Ishikawa (cell line): ENCODE results near the gene NXPH2.

ENCODE experiments used
- CEBPB ChIP-seq: IDR thresholded peaks from 2 replicates; pipeline ENCODE4 v1.6.1; 2012
- CREB1 ChIP-seq: IDR thresholded peaks from 2 replicates; pipeline ENCODE4 v1.6.1; 2012; ENCODE audit warnings: low read depth
- EGR1 ChIP-seq: IDR thresholded peaks from 2 replicates; pipeline ENCODE4 v1.6.1; 2012
- EP300 ChIP-seq: IDR thresholded peaks from 2 replicates; pipeline ENCODE4 v1.6.1; 2012; ENCODE audit warnings: borderline replicate concordance
- FOXM1 ChIP-seq: IDR thresholded peaks from 2 replicates; pipeline ENCODE4 v1.6.1; 2012; ENCODE audit warnings: low read depth, borderline replicate concordance
- NFIC ChIP-seq: IDR thresholded peaks from 2 replicates; pipeline ENCODE4 v1.6.1; 2012
- RAD21 ChIP-seq: IDR thresholded peaks from 2 replicates; pipeline ENCODE4 v1.6.1; 2012; ENCODE audit warnings: low read depth
- TAF1 ChIP-seq: IDR thresholded peaks from 2 replicates; pipeline ENCODE4 v1.6.1; 2012; ENCODE audit warnings: low read depth, mild to moderate bottlenecking
- TCF12 ChIP-seq: IDR thresholded peaks from 2 replicates; pipeline ENCODE4 v1.6.1; 2012; ENCODE audit warnings: low read depth
- TEAD4 ChIP-seq: IDR thresholded peaks from 2 replicates; pipeline ENCODE4 v1.6.1; 2012
- YY1 ChIP-seq: IDR thresholded peaks from 2 replicates; pipeline ENCODE4 v1.6.1; 2012; ENCODE audit warnings: low read depth
- ZBTB7A ChIP-seq: IDR thresholded peaks from 2 replicates; pipeline ENCODE4 v1.6.1; 2012; ENCODE audit warnings: low read depth
- TF ChIP-seq, protein P1 (sequence below): IDR thresholded peaks from 2 replicates; pipeline ENCODE4 v1.6.1; 2012; ENCODE audit warnings: low read depth, mild to moderate bottlenecking
- TF ChIP-seq, protein P2 (sequence below): IDR thresholded peaks from 2 replicates; pipeline ENCODE4 v1.6.1; 2012
- TF ChIP-seq, protein P3 (sequence below): IDR thresholded peaks from 2 replicates; pipeline ENCODE4 v1.6.1; 2012

The NXPH2 gene

DNA sequence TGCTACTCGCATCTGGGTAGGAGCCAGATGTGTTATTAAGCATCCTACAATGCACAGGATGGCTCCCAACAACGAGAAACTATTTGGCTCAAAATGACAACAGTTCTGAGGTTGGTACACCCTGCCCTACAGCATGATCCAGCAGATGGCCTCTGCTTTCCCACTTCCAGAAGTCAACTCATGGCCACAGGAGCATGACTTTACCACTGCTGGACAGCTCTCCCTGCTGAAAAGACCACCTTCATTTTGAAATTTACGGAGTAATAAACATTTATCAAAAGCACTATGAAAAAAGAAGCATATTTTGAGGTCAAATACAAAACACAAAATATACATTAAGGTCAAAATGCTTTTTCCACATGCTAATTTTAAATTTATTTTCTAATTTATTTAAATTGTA, 13.7 kb downstream of the NXPH2 start:
- no peak for TF ChIP-seq TAF1
- TF ChIP-seq, protein P1, sequence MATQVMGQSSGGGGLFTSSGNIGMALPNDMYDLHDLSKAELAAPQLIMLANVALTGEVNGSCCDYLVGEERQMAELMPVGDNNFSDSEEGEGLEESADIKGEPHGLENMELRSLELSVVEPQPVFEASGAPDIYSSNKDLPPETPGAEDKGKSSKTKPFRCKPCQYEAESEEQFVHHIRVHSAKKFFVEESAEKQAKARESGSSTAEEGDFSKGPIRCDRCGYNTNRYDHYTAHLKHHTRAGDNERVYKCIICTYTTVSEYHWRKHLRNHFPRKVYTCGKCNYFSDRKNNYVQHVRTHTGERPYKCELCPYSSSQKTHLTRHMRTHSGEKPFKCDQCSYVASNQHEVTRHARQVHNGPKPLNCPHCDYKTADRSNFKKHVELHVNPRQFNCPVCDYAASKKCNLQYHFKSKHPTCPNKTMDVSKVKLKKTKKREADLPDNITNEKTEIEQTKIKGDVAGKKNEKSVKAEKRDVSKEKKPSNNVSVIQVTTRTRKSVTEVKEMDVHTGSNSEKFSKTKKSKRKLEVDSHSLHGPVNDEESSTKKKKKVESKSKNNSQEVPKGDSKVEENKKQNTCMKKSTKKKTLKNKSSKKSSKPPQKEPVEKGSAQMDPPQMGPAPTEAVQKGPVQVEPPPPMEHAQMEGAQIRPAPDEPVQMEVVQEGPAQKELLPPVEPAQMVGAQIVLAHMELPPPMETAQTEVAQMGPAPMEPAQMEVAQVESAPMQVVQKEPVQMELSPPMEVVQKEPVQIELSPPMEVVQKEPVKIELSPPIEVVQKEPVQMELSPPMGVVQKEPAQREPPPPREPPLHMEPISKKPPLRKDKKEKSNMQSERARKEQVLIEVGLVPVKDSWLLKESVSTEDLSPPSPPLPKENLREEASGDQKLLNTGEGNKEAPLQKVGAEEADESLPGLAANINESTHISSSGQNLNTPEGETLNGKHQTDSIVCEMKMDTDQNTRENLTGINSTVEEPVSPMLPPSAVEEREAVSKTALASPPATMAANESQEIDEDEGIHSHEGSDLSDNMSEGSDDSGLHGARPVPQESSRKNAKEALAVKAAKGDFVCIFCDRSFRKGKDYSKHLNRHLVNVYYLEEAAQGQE, result peak; percentile 58; the same call in 1 of the 2 replicates

DNA sequence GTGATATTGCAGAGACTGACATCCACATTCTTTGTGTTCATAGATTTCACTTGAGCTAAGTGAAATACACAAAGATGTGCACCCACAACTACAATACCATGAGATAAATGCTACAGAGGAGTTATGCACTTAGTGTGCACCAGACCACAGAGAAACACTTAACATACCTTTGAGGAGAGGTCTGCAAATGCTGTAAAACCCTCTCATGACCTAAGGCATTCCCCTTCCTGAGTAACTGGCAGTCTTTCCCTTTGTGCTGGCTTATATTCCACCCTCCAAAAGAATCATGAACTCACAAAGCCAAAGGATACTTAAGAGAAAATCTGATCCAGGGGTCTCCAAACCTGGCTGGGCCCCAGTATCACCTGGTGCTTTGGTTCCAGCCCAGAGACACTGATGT, 16.2 kb downstream of the NXPH2 start:
- TF ChIP-seq ZBTB7A (no peak), NFIC (no peak), CREB1 (no peak)
- TF ChIP-seq, protein P1, result no peak

DNA sequence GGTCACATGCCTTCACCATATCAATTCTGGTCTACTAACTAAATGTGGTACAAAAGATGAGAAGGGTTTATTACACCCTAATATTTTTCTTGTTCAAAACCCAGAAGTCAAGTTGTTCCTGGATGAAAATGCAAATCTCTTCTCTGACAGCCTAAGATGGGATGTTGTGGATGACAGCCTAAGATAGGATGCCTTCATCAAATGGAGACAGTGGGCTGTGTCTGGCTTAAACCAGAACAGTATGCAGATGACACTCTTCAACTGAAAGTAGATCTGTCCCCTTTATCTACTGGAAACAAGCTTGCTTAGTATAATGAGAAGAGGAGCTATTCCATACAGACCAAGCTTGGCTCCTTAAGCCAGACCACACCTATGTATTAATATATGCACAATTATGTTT, 17.7 kb downstream of the NXPH2 start:
- TF ChIP-seq, protein P2, sequence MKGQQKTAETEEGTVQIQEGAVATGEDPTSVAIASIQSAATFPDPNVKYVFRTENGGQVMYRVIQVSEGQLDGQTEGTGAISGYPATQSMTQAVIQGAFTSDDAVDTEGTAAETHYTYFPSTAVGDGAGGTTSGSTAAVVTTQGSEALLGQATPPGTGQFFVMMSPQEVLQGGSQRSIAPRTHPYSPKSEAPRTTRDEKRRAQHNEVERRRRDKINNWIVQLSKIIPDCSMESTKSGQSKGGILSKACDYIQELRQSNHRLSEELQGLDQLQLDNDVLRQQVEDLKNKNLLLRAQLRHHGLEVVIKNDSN, result no peak
- TF ChIP-seq CEBPB, result no peak
- no peak for TF ChIP-seq YY1
- TF ChIP-seq EGR1, result no peak
- TF ChIP-seq CREB1, result no peak
- TF ChIP-seq RAD21, result no peak
- TF ChIP-seq NFIC, result no peak
- TF ChIP-seq, protein P3, sequence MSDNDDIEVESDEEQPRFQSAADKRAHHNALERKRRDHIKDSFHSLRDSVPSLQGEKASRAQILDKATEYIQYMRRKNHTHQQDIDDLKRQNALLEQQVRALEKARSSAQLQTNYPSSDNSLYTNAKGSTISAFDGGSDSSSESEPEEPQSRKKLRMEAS, result no peak
- TF ChIP-seq, protein P1, result no peak
- TF ChIP-seq ZBTB7A, result no peak
- no peak for TF ChIP-seq EP300
- no peak for TF ChIP-seq TCF12

DNA sequence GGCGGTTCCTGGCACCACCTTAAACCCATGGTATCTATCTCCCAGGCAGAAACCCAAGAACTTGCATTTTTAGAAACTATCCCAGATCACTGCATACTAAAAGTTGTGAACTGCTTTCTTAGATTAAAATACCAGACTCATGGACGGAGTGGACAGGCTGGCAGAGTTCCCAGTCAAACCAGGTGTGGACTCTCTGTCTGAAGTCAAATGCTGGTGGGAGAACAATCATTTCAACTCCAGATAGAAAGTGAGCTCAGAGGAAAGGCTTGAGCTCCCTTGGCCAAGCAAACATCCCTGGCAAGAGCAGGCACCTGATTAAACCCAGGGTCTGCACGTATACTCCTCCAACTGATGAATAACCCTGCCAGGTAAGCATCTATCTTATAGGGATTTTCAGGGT, 19.5 kb downstream of the NXPH2 start:
- peak; percentile 56 for TF ChIP-seq NFIC
- TF ChIP-seq FOXM1, result no peak
- TF ChIP-seq YY1, result no peak
- no peak for TF ChIP-seq CREB1
- TF ChIP-seq TCF12, result peak; percentile 37; the same call in 1 of the 2 replicates
- TF ChIP-seq TAF1, result no peak

DNA sequence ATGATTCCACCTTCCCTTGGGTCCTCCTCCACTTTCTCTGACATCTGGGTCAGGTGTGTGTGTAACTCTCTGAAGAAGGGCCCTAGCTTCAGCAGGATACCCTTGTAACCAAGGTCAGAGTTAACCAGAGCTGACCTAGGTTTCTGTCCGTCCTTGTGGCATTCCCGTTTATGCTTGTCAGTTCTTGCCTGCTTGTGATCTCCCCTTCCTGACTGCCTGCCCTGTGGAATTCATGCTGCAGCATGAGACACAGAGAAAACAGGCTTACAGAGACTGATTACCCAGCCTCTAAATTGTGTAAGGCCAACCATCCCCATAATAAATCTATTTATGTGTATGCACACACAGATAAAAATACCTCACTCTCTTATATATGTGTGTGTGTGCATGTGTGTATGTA, 22.8 kb downstream of the NXPH2 start:
- no peak for TF ChIP-seq NFIC
- no peak for TF ChIP-seq YY1

DNA sequence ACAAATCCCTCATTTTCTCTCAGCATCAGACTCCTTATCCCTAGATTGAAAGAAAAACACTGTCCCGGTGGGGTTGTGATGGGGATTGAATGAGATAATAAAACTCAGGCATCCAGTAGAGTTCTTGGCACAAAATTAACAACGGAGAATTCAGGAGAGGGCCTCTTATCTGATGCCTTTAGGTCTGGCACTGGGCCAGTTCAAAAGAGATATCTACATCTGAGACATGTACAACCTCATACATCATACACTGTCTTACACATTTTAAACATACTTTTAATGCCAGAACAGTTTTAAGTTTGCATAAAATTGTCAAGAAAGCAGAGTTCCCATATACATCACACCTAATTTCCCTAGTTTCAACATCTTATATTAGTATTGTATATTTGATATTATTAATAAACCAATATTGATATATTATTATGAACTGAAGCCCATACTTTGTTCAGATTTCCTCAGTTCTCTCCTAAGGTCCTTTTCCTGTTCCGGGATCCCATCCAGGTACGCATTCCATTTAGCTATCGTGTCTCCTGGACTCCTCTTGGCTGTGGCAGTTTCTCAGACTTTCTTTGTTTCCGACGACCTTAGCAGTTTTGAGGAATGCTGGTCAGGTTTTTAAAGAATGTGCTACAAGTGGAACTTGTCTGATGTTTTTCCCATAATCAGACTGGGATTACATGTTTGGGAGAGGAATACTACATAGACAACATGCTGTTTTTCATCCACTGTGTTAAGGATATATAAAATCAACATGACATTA, 27.8 kb downstream of the NXPH2 start:
- TF ChIP-seq NFIC (peak; percentile 62; the same call in 1 of the 2 replicates), YY1 (no peak), TCF12 (peak; percentile 67), TEAD4 (peak; percentile 81), FOXM1 (peak; percentile 31; the same call in 1 of the 2 replicates), TAF1 (no peak), EP300 (peak; percentile 55; the same call in 1 of the 2 replicates)
- TF ChIP-seq, protein P3, result no peak; the same call in 1 of the 2 replicates
